ENCODE data around the gene IQGAP2.
"Not testable (repeated sequence)": the region's sequence is repeated elsewhere in the genome, so short reads cannot be mapped to it uniquely, and the experiment has no call there.

IQGAP2 gene

GRCh38 chr5:76663573-76663972, 260.5 kb downstream of the IQGAP2 start:
- DNase-seq (ENCODE audit: low read depth): no peak

GRCh38 chr5:76664079-76664478, 261.0 kb downstream of the IQGAP2 start:
- DNase-seq (ENCODE audit: low read depth): no peak

- no peak for DNase-seq (ENCODE audit: low read depth)
These were observed 264.4 kb downstream of the IQGAP2 start for GRCh38 chr5:76667495-76667894.

GRCh38 chr5:76669245-76669644, 266.2 kb downstream of the IQGAP2 start:
- DNase-seq (ENCODE audit: low read depth): no peak

- DNase-seq (ENCODE audit: low read depth): no peak
These were observed 267.4 kb downstream of the IQGAP2 start for GRCh38 chr5:76670508-76670907.

GRCh38 chr5:76672242-76672641, 269.2 kb downstream of the IQGAP2 start:
- no peak for DNase-seq (ENCODE audit: low read depth)

GRCh38 chr5:76673125-76673524, 270.0 kb downstream of the IQGAP2 start:
- no peak for DNase-seq (ENCODE audit: low read depth)

- DNase-seq (ENCODE audit: low read depth): no peak
These were observed 271.4 kb downstream of the IQGAP2 start for GRCh38 chr5:76674330-76675066.

GRCh38 chr5:76675364-76675763, 272.3 kb downstream of the IQGAP2 start:
- no peak for DNase-seq (ENCODE audit: low read depth)

GRCh38 chr5:76677849-76678472, 274.9 kb downstream of the IQGAP2 start:
- DNase-seq (ENCODE audit: low read depth): no peak

GRCh38 chr5:76679231-76679630, 276.1 kb downstream of the IQGAP2 start:
- no peak for DNase-seq (ENCODE audit: low read depth)

- not testable (repeated sequence) for DNase-seq (ENCODE audit: low read depth)
These were observed 277.7 kb downstream of the IQGAP2 start for GRCh38 chr5:76680826-76681225.

GRCh38 chr5:76681287-76681686, 278.2 kb downstream of the IQGAP2 start:
- no peak for DNase-seq (ENCODE audit: low read depth)

GRCh38 chr5:76682387-76682786, 279.3 kb downstream of the IQGAP2 start:
- DNase-seq (ENCODE audit: low read depth): no peak

GRCh38 chr5:76683816-76684731, 281.0 kb downstream of the IQGAP2 start:
- no peak for DNase-seq (ENCODE audit: low read depth)

GRCh38 chr5:76684756-76685519, 281.9 kb downstream of the IQGAP2 start:
- no peak for DNase-seq (ENCODE audit: low read depth)

GRCh38 chr5:76685704-76686103, 282.6 kb downstream of the IQGAP2 start:
- DNase-seq (ENCODE audit: low read depth): no peak

- DNase-seq (ENCODE audit: low read depth): no peak
These were observed 285.1 kb downstream of the IQGAP2 start for GRCh38 chr5:76688212-76688611.

GRCh38 chr5:76688836-76689235, 285.8 kb downstream of the IQGAP2 start:
- DNase-seq (ENCODE audit: low read depth): no peak

GRCh38 chr5:76689321-76690036, 286.4 kb downstream of the IQGAP2 start:
- DNase-seq (ENCODE audit: low read depth): no peak

GRCh38 chr5:76690037-76690679, 287.1 kb downstream of the IQGAP2 start:
- DNase-seq (ENCODE audit: low read depth): no peak
